HG02852 (cell line): ENCODE results near the gene ADIRF.
"Not testable (repeated sequence)": the region's sequence is repeated elsewhere in the genome, so short reads cannot be mapped to it uniquely, and the experiment has no call there.

ENCODE experiments used
- ATAC-seq: cut with Tn5 transposase; IDR thresholded peaks from one replicate; pipeline ENCODE4 v1.9.1; 2021; ENCODE audit warnings: mild to moderate bottlenecking, moderate library complexity; ENCODE audit not compliant: unreplicated experiment

Gene ADIRF

GRCh38 chr10:86945361-86946212 is 22.7 kb upstream of the ADIRF start:
- no peak for ATAC-seq

DNA sequence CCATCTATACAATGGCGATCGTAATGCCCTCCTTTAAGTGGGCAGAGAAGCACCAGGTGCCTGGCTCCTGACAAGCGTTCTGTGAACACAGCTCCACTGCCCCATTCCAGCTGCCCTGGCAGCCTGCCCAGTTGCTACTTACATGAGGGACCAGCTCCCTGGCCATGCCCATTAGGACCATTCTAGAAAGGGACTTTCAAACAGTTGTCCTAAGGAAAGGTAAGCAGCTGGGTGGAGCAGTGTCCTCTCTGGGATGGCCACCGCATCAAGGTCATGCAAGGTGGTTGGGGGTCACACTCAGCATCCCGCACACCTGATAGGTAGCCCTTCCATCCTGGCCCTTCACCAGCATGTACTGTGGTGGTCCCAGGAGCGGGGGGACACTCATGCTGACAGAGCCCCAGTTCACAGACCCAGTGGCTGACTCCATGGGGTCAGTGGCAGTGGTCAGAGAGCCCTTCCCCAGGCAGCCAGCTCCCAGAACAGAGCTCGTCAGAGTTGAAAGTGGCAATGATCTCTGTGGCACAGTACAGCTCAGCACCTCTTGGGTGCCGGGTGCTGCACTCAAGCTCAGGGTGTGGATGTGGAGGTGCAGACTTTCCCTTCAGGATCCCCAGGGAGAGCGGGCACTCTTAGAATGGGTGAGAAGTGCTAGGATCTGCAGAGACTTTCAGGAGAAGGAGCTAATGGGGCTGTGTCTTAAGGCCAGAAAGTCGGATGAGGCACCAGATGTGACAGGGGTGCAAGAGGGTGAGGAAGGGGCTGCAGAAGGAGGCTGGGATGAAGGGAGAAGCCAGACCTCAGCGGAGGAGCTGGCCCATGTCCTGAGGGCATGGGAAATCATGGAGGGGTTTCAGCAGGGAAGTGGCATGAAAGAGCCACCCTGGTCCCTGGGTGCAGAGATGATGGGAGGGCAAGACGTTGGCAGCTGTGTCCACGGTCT is 21.8 kb upstream of the ADIRF start:
- ATAC-seq = no peak

DNA sequence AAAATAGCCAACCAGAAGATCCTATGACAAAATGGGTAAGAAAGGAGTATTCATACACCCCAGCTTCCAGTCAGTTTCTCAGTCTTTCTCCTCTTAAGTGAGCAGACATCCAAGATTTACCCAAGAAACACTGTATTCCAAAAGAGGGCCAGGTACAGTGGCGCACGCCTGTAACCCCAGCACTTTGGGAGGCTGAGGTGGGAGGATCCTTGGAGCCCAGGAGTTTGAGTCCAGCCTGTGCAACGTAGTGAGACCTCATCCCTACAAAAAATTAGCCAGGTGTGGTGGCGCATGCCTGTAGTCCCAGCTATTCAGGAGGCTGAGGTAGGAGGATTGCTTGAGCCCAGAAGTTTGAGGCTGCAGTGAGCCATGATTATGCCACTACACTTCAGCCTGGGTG is 20.5 kb upstream of the ADIRF start:
- not testable (repeated sequence) for ATAC-seq

- no peak for ATAC-seq
These were observed 17.9 kb upstream of the ADIRF start for GRCh38 chr10:86950349-86950748.

DNA sequence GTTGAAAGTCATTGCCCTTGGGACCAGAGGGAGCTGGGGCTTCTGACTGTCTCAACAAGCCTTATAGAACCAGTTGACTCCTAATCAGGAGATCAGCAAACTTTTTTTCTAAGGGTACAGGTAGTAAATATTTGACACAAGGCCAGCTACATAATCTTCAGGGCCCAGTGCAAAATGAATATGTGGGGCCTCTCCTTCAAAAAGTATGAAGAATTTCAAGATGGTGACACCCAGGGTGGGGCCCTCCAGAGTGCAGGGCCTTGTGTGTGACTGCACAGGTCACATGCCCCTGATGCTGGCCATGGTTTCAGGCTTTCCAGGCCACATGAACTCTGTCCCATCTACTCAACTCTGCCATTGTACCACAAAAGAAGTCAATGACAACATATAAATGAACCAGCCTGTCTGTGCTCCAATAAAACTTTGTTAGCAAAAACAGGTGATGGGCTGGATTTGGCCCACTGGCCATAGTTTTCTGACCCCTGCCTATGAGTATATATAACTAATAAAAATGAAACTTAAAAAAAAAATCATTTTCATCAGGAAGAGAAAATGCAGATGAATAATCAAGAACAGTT is 17.0 kb upstream of the ADIRF start:
- ATAC-seq = no peak

DNA sequence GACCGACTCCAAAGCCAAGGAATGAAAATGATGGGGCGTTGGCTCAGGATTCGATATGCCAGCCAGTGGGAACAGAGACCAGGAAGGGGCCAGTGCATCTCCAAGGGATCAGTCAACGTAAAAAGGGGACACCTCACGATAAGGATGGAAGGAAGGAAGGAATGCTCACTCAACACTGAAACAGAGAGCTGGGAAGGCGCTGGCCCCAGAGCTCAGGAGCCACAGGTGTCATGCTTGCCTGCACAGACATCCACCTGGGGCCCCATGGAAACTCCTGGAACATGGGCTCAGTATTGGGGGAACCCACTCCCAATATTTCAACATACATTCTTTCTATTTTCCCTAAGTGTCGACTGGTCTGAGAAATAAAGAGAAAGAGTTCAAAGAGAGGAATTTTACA is 16.2 kb upstream of the ADIRF start:
- no peak for ATAC-seq

DNA sequence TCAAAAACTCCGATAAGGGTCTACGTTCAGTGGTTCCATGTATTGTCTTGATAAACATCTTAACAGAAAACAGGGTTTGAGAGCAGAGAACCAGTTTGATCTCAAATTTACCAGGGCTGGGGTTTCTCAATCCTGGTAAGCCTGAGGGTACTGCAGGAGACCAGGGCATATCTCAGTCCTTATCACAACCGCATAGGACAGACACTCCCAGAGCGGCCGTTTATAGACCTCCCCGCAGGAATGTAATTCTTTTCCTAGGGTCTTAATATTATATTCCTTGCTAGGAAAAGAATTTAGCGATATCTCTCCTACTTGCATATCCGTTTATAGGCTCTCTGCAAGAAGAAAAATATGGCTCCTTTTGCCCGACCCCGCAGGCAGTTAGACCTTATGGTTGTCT is 15.6 kb upstream of the ADIRF start:
- ATAC-seq = not testable (repeated sequence)

DNA sequence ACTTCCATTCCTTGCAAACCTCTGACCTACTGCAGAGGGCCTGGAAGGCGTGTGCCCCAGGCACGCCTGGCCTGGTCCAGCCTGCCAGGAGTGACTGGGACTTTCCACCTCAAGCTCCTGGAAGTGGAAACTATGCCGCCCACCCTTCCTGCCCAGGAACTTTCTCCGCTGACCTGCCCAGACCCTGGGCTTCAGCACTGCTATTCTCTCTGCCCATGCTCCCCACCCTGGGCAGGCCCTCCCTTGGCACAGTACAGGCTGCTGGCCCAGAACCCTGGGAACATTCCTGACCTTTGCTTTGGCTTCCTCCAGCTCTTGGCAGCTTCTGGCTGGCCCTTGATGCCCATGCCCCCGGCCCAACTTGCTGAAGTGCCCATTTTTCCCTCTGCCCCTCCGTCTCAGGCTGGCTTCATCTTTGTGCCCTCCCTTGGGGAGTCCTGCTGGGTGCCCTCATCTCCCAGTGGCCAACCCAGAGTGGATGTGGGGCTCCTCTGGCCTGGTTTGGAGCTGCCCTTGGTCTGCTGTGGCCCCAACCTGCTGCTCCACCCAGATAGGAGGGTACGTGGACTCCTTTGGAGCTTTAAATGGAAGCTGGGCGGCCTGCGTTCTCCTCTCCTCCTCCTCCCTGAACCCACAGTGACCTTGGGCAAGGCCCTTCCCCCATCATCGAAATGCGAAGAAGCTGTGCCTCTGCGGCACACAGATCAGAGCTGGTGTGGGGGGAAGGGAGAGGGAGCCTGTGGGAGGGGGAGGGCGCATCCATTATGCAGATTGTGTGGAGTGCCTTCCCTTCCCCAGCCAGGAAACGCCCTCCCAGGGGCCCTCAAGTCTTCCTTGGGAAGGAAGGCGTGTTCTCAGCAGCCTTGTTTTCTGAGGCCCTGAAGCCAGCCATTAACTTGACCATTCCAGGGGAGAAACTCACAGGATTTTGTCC is 14.3 kb upstream of the ADIRF start:
- no peak for ATAC-seq

DNA sequence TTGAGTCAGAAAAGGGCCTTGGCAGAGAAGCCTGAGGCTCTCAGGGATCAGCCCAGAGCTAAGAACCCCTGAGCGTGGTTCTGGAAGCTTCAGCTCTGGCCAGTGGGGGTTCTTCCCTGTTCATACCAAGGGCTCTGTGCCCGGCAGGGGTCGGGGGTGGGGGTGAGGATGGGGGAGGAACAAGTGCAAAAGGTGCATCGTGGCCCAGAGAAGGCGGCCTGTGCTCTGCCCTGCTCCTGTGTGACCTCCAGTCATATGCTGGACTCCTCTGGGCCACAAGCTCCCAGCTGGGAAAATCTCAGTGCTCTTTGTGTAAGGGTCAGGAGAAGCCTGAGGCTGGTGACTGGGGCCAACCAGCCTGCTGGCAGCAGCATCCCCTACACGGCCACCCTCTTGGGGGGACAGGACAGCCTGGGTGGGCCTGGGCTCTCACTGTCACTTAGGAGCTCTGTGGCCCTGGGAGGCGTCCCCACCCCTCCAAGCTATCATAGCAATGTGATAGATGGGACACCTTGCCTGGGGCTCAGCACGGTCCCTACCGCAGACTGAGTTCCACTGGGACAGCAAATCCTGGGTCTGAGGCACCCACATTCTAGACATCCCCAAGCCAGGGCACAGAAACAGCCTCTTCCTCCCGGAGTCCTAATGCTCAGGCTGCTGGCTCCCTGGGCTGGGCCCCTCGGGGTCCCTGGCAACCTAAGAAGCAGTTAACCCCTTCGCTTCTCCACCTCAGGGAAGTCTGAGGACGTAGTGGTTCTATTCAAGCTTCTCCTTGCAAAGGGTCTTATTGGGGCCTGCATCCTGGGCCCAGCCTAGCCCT is 13.4 kb upstream of the ADIRF start:
- ATAC-seq = no peak

- ATAC-seq = no peak
These were observed 12.6 kb upstream of the ADIRF start for GRCh38 chr10:86955501-86956194.

GRCh38 chr10:86956195-86956847 is 12.0 kb upstream of the ADIRF start:
- ATAC-seq = no peak

- ATAC-seq = no peak
These were observed 11.3 kb upstream of the ADIRF start for GRCh38 chr10:86956848-86957448.

GRCh38 chr10:86957471-86958115 is 10.7 kb upstream of the ADIRF start, which contains the start of gene MMRN2:
TSS of gene MMRN2 (minus strand) at chr10:86957615. CDS start at chr10:86957541, 74 bp downstream.
- ATAC-seq = no peak

- ATAC-seq = no peak
These were observed 10.0 kb upstream of the ADIRF start, which contains the start of gene SNCG for GRCh38 chr10:86958116-86958900. TSS of gene SNCG (plus strand) at chr10:86958599. CDS start at chr10:86958698, 99 bp downstream.

GRCh38 chr10:86958901-86959736 is 9.2 kb upstream of the ADIRF start:
- ATAC-seq = no peak

DNA sequence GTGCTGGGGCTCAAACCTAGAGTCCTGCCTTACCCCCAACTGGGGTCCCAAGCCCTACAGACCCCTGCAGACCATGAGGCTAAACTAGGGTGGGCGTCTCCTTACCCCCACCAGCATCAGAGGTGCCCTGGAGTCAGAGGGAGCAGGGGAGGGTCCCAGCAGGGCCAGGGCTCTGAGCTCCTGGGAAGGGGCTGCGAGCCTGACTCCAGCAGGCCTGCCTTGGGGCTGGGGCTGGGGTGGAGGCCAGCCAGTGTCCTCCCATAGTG is 8.6 kb upstream of the ADIRF start:
- no peak for ATAC-seq
